ENCODE data around the gene SVEP1. TPM values are rescaled to one million over a fixed set of nuclear protein-coding genes. Genes with fewer than 3 reads are reported as not detected.

Gene SVEP1
- total and polyA plus RNA-seq, 9 donors, result 13.7 to 35.3 (median 24.8) TPM

- no peaks in the 10 kb centered on the region for H3K27me3 ChIP-seq (ENCODE audit: control insufficient read depth, insufficient read depth, low read length)
- H3K4me1 ChIP-seq (ENCODE audit: control insufficient read depth, insufficient read depth, low read length), result no peaks in the 10 kb centered on the region
- 17% methylated on average over 2 of the region's 4 CpGs for WGBS (ENCODE audit: insufficient coverage)
- H3K4me3 ChIP-seq (ENCODE audit: low read length), result no peak overlapping the region
- no peaks in the 10 kb centered on the region for H3K9me3 ChIP-seq (replicated peaks; ENCODE audit: control insufficient read depth, low read depth, low read length)
- no peak overlapping the region for H3K27ac ChIP-seq (ENCODE audit: low read length)
- peak; percentile 63 for DNase-seq
- H3K36me3 ChIP-seq (ENCODE audit: control insufficient read depth, insufficient read depth, low read length), result no peaks in the 10 kb centered on the region
These were observed 26.0 kb upstream of the SVEP1 start for GRCh38 chr9:110605565-110605964.

GRCh38 chr9:110604171-110604601 is 24.6 kb upstream of the SVEP1 start:
- no peak for DNase-seq
- WGBS (ENCODE audit: insufficient coverage), result no CpG with 5 or more reads among the region's 5 CpGs
- Histone ChIP-seq H3K27ac (ENCODE audit: low read length) (no peak overlapping the region), H3K27me3 (ENCODE audit: control insufficient read depth, insufficient read depth, low read length) (no peaks in the 10 kb centered on the region), H3K4me1 (ENCODE audit: control insufficient read depth, insufficient read depth, low read length) (no peaks in the 10 kb centered on the region), H3K4me3 (ENCODE audit: low read length) (no peak overlapping the region), H3K36me3 (ENCODE audit: control insufficient read depth, insufficient read depth, low read length) (no peaks in the 10 kb centered on the region), H3K9me3 (replicated peaks; ENCODE audit: control insufficient read depth, low read depth, low read length) (no peaks in the 10 kb centered on the region)

- Histone ChIP-seq H3K4me1 (ENCODE audit: control insufficient read depth, insufficient read depth, low read length) (no peaks in the 10 kb centered on the region), H3K27me3 (ENCODE audit: control insufficient read depth, insufficient read depth, low read length) (no peaks in the 10 kb centered on the region), H3K36me3 (ENCODE audit: control insufficient read depth, insufficient read depth, low read length) (no peaks in the 10 kb centered on the region), H3K27ac (ENCODE audit: low read length) (no peak overlapping the region), H3K4me3 (ENCODE audit: low read length) (no peak overlapping the region), H3K9me3 (replicated peaks; ENCODE audit: control insufficient read depth, low read depth, low read length) (no peaks in the 10 kb centered on the region)
- WGBS (ENCODE audit: insufficient coverage), result no CpG with 5 or more reads among the region's 2 CpGs
- DNase-seq, result no peak
These were observed 22.7 kb upstream of the SVEP1 start for GRCh38 chr9:110602281-110602680.

- Histone ChIP-seq H3K27me3 (ENCODE audit: control insufficient read depth, insufficient read depth, low read length) (no peaks in the 10 kb centered on the region), H3K4me3 (ENCODE audit: low read length) (no peak overlapping the region), H3K4me1 (ENCODE audit: control insufficient read depth, insufficient read depth, low read length) (no peaks in the 10 kb centered on the region), H3K27ac (ENCODE audit: low read length) (no peak overlapping the region), H3K9me3 (replicated peaks; ENCODE audit: control insufficient read depth, low read depth, low read length) (no peaks in the 10 kb centered on the region), H3K36me3 (ENCODE audit: control insufficient read depth, insufficient read depth, low read length) (no peaks in the 10 kb centered on the region)
- WGBS (ENCODE audit: insufficient coverage), result 100% methylated on average over 1 of the region's 4 CpGs
- DNase-seq, result no peak
These were observed 21.6 kb upstream of the SVEP1 start for GRCh38 chr9:110601098-110601497.

GRCh38 chr9:110599468-110599867 is 19.9 kb upstream of the SVEP1 start:
- Histone ChIP-seq H3K27ac (ENCODE audit: low read length) (no peak overlapping the region), H3K4me1 (ENCODE audit: control insufficient read depth, insufficient read depth, low read length) (no peaks in the 10 kb centered on the region), H3K4me3 (ENCODE audit: low read length) (no peak overlapping the region), H3K9me3 (replicated peaks; ENCODE audit: control insufficient read depth, low read depth, low read length) (no peaks in the 10 kb centered on the region), H3K36me3 (ENCODE audit: control insufficient read depth, insufficient read depth, low read length) (no peaks in the 10 kb centered on the region), H3K27me3 (ENCODE audit: control insufficient read depth, insufficient read depth, low read length) (no peaks in the 10 kb centered on the region)
- no peak for DNase-seq
- 60% methylated on average over 7 of the region's 10 CpGs for WGBS (ENCODE audit: insufficient coverage)

GRCh38 chr9:110592044-110592830 is 12.7 kb upstream of the SVEP1 start:
- Histone ChIP-seq H3K9me3 (replicated peaks; ENCODE audit: control insufficient read depth, low read depth, low read length) (no peaks in the 10 kb centered on the region), H3K27ac (ENCODE audit: low read length) (no peak overlapping the region), H3K4me3 (ENCODE audit: low read length) (no peak overlapping the region), H3K36me3 (ENCODE audit: control insufficient read depth, insufficient read depth, low read length) (no peaks in the 10 kb centered on the region), H3K4me1 (ENCODE audit: control insufficient read depth, insufficient read depth, low read length) (no peaks in the 10 kb centered on the region), H3K27me3 (ENCODE audit: control insufficient read depth, insufficient read depth, low read length) (no peaks in the 10 kb centered on the region)
- no peak for DNase-seq
- WGBS (ENCODE audit: insufficient coverage), result 90% methylated on average over 2 of the region's 5 CpGs

- no peaks in the 10 kb centered on the region for H3K27me3 ChIP-seq (ENCODE audit: control insufficient read depth, insufficient read depth, low read length)
- no peaks in the 10 kb centered on the region for H3K36me3 ChIP-seq (ENCODE audit: control insufficient read depth, insufficient read depth, low read length)
- H3K4me1 ChIP-seq (ENCODE audit: control insufficient read depth, insufficient read depth, low read length), result no peaks in the 10 kb centered on the region
- no peak overlapping the region for H3K4me3 ChIP-seq (ENCODE audit: low read length)
- H3K27ac ChIP-seq (ENCODE audit: low read length), result no peak overlapping the region
- no peak for DNase-seq
- no CpG with 5 or more reads among the region's 1 CpG for WGBS (ENCODE audit: insufficient coverage)
- no peaks in the 10 kb centered on the region for H3K9me3 ChIP-seq (replicated peaks; ENCODE audit: control insufficient read depth, low read depth, low read length)
These were observed 12.0 kb upstream of the SVEP1 start for GRCh38 chr9:110591526-110591925.

GRCh38 chr9:110590816-110591215 is 11.3 kb upstream of the SVEP1 start:
- H3K36me3 ChIP-seq (ENCODE audit: control insufficient read depth, insufficient read depth, low read length), result no peaks in the 10 kb centered on the region
- no peak overlapping the region for H3K27ac ChIP-seq (ENCODE audit: low read length)
- no CpG with 5 or more reads among the region's 1 CpG for WGBS (ENCODE audit: insufficient coverage)
- H3K27me3 ChIP-seq (ENCODE audit: control insufficient read depth, insufficient read depth, low read length), result no peaks in the 10 kb centered on the region
- no peak for DNase-seq
- no peak overlapping the region for H3K4me3 ChIP-seq (ENCODE audit: low read length)
- no peaks in the 10 kb centered on the region for H3K4me1 ChIP-seq (ENCODE audit: control insufficient read depth, insufficient read depth, low read length)
- H3K9me3 ChIP-seq (replicated peaks; ENCODE audit: control insufficient read depth, low read depth, low read length), result no peaks in the 10 kb centered on the region

- H3K27me3 ChIP-seq (ENCODE audit: control insufficient read depth, insufficient read depth, low read length), result no peaks in the 10 kb centered on the region
- H3K4me1 ChIP-seq (ENCODE audit: control insufficient read depth, insufficient read depth, low read length), result no peaks in the 10 kb centered on the region
- WGBS (ENCODE audit: insufficient coverage), result no CpG with 5 or more reads among the region's 1 CpG
- H3K4me3 ChIP-seq (ENCODE audit: low read length), result no peak overlapping the region
- no peaks in the 10 kb centered on the region for H3K36me3 ChIP-seq (ENCODE audit: control insufficient read depth, insufficient read depth, low read length)
- no peak for DNase-seq
- no peaks in the 10 kb centered on the region for H3K9me3 ChIP-seq (replicated peaks; ENCODE audit: control insufficient read depth, low read depth, low read length)
- no peak overlapping the region for H3K27ac ChIP-seq (ENCODE audit: low read length)
These were observed 8.8 kb upstream of the SVEP1 start for GRCh38 chr9:110588296-110588695.

- H3K27ac ChIP-seq (ENCODE audit: low read length), result no peak overlapping the region
- H3K36me3 ChIP-seq (ENCODE audit: control insufficient read depth, insufficient read depth, low read length), result no peaks in the 10 kb centered on the region
- peaks cover 7% of the 10 kb centered on the region for H3K4me1 ChIP-seq (ENCODE audit: control insufficient read depth, insufficient read depth, low read length)
- no peaks in the 10 kb centered on the region for H3K9me3 ChIP-seq (replicated peaks; ENCODE audit: control insufficient read depth, low read depth, low read length)
- WGBS (ENCODE audit: insufficient coverage), result no CpG with 5 or more reads among the region's 4 CpGs
- DNase-seq, result peak; percentile 66
- peaks cover 15% of the 10 kb centered on the region for H3K27me3 ChIP-seq (ENCODE audit: control insufficient read depth, insufficient read depth, low read length)
- H3K4me3 ChIP-seq (ENCODE audit: low read length), result no peak overlapping the region
These were observed 3.7 kb upstream of the SVEP1 start for GRCh38 chr9:110583237-110583636.

GRCh38 chr9:110582156-110582555 is 2.6 kb upstream of the SVEP1 start:
- WGBS (ENCODE audit: insufficient coverage), result 40% methylated on average over 1 of the region's 3 CpGs
- H3K9me3 ChIP-seq (replicated peaks; ENCODE audit: control insufficient read depth, low read depth, low read length), result no peaks in the 10 kb centered on the region
- H3K4me1 ChIP-seq (ENCODE audit: control insufficient read depth, insufficient read depth, low read length), result peaks cover 7% of the 10 kb centered on the region
- no peak overlapping the region for H3K4me3 ChIP-seq (ENCODE audit: low read length)
- no peak for DNase-seq
- H3K27me3 ChIP-seq (ENCODE audit: control insufficient read depth, insufficient read depth, low read length), result peaks cover 15% of the 10 kb centered on the region
- H3K36me3 ChIP-seq (ENCODE audit: control insufficient read depth, insufficient read depth, low read length), result no peaks in the 10 kb centered on the region
- H3K27ac ChIP-seq (ENCODE audit: low read length), result no peak overlapping the region

All from muscle of leg (tissue), 11 donors.